Parathyroid adenoma (tissue), 2 donors: ENCODE measurements around the gene DEFB113.

ENCODE experiments used
- H2AFZ ChIP-seq: fragments of 300-600 bp; sonication (generic); one replicate; pipeline ENCODE4 v1.7.0; 2017; ENCODE audit warnings: antibody characterized with exemption, mild to moderate bottlenecking
- H3K27ac ChIP-seq: fragments of 300-600 bp; sonication (generic); one replicate; pipeline ENCODE4 v1.7.0; 2017
- H3K27me3 ChIP-seq: fragments of 300-600 bp; sonication (generic); one replicate; pipeline ENCODE4 v1.7.0; 2017; ENCODE audit warnings: low read length; ENCODE audit not compliant: control insufficient read depth, insufficient read depth
- H3K36me3 ChIP-seq: fragments of 300-600 bp; sonication (generic); one replicate; pipeline ENCODE4 v1.7.0; 2017; ENCODE audit warnings: low read length; ENCODE audit not compliant: control insufficient read depth, insufficient read depth
- H3K4me1 ChIP-seq: fragments of 300-600 bp; sonication (generic); one replicate; pipeline ENCODE4 v1.7.0; 2017; ENCODE audit warnings: control low read depth
- H3K4me2 ChIP-seq: fragments of 300-600 bp; sonication (generic); one replicate; pipeline ENCODE4 v1.7.0; 2017; ENCODE audit warnings: low read length
- H3K4me3 ChIP-seq: fragments of 300-600 bp; sonication (generic); one replicate; pipeline ENCODE4 v1.7.0; 2017; ENCODE audit warnings: low read depth, low read length
- H3K79me2 ChIP-seq: fragments of 300-600 bp; sonication (generic); one replicate; pipeline ENCODE4 v1.7.0; 2017; ENCODE audit warnings: control low read depth
- H3K9ac ChIP-seq: fragments of 300-600 bp; sonication (generic); one replicate; pipeline ENCODE4 v1.7.0; 2017; ENCODE audit warnings: mild to moderate bottlenecking
- H3K9me3 ChIP-seq: fragments of 300-600 bp; sonication (generic); one replicate; pipeline ENCODE4 v1.7.0; 2017; ENCODE audit warnings: low read length; ENCODE audit not compliant: control insufficient read depth
- CTCF ChIP-seq: fragments of 300-600 bp; sonication (generic); IDR thresholded peaks from one replicate; pipeline ENCODE4 v1.7.0; 2017; ENCODE audit warnings: antibody characterized with exemption, mild to moderate bottlenecking
- donor health status: primary hyperparathyroidism.

The DEFB113 gene

DNA sequence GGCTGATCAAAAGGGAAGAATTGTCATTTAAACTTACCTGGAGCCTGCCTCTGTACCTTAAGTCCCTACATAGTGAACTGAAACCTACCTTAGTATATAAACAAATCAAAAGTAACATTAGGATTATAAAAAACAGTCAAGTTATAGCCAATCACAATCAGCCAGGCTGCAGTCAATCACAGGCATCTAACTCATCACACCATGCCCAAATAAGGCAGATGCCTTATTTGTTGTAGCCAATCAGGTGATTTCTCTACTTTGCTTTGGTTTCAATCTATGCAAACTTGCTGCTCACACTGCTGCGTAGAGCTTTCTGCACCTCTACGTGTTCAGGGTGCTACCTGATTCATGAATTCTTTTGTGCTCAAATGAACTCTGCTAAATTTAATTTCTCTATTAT, 18.3 kb upstream of the DEFB113 start:
- H3K27me3 ChIP-seq = no peaks in the 10 kb centered on the region
- H3K4me1 ChIP-seq = no peaks in the 10 kb centered on the region
- H3K36me3 ChIP-seq = no peaks in the 10 kb centered on the region
- no peak for TF ChIP-seq CTCF
- no peak overlapping the region for H3K27ac ChIP-seq
- H2AFZ ChIP-seq = no peak overlapping the region
- no peak overlapping the region for H3K4me2 ChIP-seq
- H3K4me3 ChIP-seq = no peak overlapping the region
- no peaks in the 10 kb centered on the region for H3K79me2 ChIP-seq
- H3K9ac ChIP-seq = no peak overlapping the region
- H3K9me3 ChIP-seq = no peaks in the 10 kb centered on the region

- Histone ChIP-seq H3K79me2 (no peaks in the 10 kb centered on the region), H3K9ac (no peak overlapping the region), H3K36me3 (no peaks in the 10 kb centered on the region), H2AFZ (no peak overlapping the region), H3K4me2 (no peak overlapping the region), H3K27me3 (no peaks in the 10 kb centered on the region), H3K27ac (no peak overlapping the region), H3K4me1 (no peaks in the 10 kb centered on the region), H3K9me3 (no peaks in the 10 kb centered on the region), H3K4me3 (no peak overlapping the region)
- TF ChIP-seq CTCF = no peak
These were observed 17.1 kb upstream of the DEFB113 start for GRCh38 chr6:49986551-49986950.

DNA sequence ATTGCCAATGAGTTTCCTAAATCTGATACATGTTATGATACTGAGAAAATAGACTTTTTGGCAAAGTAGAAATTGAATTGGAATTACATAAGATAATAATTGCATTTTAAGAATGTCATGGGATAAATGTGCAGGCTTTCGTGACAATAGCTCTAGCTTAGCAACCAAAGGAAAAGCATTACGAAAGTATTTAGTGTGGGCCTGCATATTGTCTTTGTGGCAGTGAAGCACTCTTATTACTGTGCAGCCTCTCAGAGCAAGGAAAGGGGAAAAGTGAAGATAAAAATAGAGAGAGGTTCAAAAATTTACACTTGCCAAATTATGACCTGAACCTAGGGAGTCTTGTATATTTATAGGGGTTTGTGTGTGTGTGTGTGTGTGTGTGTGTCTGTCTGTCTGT, 12.6 kb upstream of the DEFB113 start:
- Histone ChIP-seq H2AFZ (no peak overlapping the region), H3K9ac (no peak overlapping the region), H3K4me2 (no peak overlapping the region), H3K27me3 (no peaks in the 10 kb centered on the region), H3K79me2 (no peaks in the 10 kb centered on the region), H3K9me3 (no peaks in the 10 kb centered on the region), H3K36me3 (no peaks in the 10 kb centered on the region), H3K27ac (no peak overlapping the region), H3K4me3 (no peak overlapping the region), H3K4me1 (no peaks in the 10 kb centered on the region)
- TF ChIP-seq CTCF = no peak

- Histone ChIP-seq H3K9me3 (no peaks in the 10 kb centered on the region), H3K27me3 (no peaks in the 10 kb centered on the region), H3K4me1 (no peaks in the 10 kb centered on the region), H3K4me2 (no peak overlapping the region), H2AFZ (no peak overlapping the region), H3K27ac (no peak overlapping the region), H3K9ac (no peak overlapping the region), H3K4me3 (no peak overlapping the region), H3K36me3 (no peaks in the 10 kb centered on the region), H3K79me2 (no peaks in the 10 kb centered on the region)
- TF ChIP-seq CTCF = no peak
These were observed 11.5 kb upstream of the DEFB113 start for GRCh38 chr6:49980898-49981297.

DNA sequence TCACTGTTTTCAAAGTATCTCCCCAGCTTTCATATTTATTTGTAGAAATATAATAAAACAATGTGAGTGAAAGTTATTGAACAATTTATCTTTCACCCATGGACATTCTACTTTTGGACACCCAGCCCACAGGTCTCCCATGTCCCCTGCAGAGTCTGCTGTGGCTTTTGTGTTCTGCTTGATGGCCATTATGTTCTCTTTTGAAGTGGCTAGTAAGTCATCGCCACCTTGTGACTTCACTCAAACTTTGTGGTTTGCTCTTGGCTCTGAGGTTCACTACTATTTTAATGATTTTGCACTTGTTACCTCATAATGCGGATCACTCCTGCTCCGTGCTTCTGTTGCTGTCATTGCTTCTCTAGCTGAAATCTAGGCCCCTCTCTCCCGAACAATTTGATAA, 10.2 kb upstream of the DEFB113 start:
- Histone ChIP-seq H3K9ac (no peak overlapping the region), H2AFZ (no peak overlapping the region), H3K9me3 (no peaks in the 10 kb centered on the region), H3K4me2 (no peak overlapping the region), H3K4me3 (no peak overlapping the region), H3K4me1 (no peaks in the 10 kb centered on the region), H3K36me3 (no peaks in the 10 kb centered on the region), H3K79me2 (no peaks in the 10 kb centered on the region), H3K27me3 (no peaks in the 10 kb centered on the region), H3K27ac (no peak overlapping the region)
- no peak for TF ChIP-seq CTCF
